Measurements from ENCODE around the gene RABGAP1L.
"Not testable (repeated sequence)": the region's sequence is repeated elsewhere in the genome, so short reads cannot be mapped to it uniquely, and the experiment has no call there.

Gene RABGAP1L

DNA sequence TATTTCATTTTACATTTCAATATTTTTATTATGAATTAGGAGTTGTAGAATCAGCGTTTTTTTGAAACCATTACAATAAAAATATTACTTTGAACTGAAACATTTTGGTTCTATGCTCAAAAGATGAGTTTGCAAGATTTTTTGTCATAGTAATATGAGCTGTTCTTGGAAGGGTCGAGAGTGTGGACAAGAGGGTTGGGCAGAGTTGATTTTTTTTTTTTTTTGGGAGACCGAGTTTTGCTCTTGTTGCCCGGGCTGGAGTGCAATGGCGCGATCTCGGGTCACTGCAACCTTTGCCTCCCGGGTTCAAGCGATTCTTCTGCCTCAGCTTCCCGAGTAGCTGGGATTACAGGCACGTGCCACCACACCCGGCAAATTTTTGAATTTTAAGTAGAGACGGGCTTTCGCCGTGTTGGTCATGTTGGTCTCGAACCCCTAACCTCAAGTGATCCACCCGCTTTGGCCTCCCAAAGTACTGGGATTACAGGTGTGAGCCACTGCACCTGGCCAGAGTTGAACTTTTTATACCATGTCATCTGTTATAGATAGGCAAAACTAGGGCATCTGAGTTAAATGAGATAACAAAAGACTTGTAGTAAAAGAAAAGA, 843.7 kb downstream of the RABGAP1L start:
- H3K4me3 ChIP-seq (ENCODE audit: low read depth, low read length), result no peak overlapping the region

DNA sequence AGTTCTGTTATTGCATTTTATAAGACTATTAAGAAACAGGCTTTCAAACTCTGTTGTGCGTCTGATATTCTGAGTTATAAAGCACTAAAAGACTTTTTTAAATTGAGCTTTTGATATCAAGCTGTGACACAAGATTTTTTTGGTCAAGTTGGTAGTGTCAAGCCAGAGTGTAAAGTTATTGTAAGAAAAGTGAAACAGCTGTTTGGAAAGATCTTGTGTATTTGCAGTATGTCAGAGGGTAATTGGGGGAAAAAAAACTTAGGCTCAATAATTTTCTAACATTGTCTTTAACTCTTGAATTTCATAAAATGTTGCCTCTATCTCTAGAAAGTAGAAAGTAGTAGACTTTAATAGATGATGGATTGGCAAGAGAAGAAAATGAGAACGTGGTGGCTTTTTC, 844.2 kb downstream of the RABGAP1L start:
- no peak for DNase-seq (ENCODE audit: low read depth)
- H3K4me3 ChIP-seq (ENCODE audit: low read depth, low read length), result no peak overlapping the region

More for the DNA sequence above, 843.7 kb downstream of the RABGAP1L start:
- no peak for DNase-seq (ENCODE audit: low read depth)

DNA sequence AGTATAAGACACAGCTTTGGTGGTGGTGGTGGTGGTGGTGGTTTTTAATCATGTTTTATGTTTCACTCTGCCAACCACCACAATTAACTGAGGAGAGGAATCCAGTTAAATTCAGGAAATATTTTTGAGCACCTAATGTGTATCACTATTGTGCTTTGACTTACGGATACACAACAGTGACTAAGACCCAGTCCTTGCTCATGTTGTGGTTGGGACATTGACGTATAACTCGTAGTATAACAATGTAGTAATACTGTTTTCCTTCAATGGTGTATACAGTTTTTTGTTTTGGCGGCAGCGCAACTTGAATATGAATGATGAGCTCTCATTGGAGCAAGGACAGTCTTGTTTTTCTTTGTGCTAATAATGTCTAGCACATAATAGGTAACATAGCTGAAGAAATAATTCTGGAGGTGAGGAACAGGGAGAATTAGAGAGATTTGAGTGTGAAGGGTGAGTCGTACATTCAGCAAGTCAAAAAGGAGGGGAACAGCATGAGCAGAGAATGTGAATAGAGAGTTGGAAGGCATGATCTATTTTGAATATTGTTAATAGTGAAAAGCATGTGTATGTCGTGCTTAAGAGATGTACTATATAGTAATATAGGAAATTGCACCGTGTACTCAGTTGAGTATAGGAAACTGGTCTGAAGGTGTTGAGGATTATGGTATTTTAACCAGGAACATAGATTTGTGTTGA, 845.9 kb downstream of the RABGAP1L start:
- no peak overlapping the region for H3K4me3 ChIP-seq (ENCODE audit: low read depth, low read length)
- no peak for DNase-seq (ENCODE audit: low read depth)

DNA sequence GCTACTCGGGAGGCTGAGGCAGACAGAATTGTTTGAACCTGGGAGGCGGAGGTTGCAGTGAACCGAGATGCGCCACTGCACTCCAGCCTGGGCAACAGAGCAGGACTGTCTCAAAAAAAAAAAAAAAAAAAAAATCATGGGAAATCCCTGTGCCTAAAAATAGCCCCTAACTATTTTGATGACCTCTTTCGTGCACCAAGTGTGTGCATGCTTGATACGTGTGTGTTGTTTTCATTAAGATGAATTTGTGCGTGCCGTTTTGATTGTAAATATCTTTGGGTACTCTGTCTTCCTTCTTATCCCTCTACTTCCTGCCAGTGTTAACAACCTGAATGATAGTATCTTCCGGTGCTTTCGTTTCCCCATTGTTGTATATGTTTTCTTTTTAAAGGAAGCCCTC, 850.2 kb downstream of the RABGAP1L start:
- H3K4me3 ChIP-seq (ENCODE audit: low read depth, low read length), result no peak overlapping the region
- no peak for DNase-seq (ENCODE audit: low read depth)

DNA sequence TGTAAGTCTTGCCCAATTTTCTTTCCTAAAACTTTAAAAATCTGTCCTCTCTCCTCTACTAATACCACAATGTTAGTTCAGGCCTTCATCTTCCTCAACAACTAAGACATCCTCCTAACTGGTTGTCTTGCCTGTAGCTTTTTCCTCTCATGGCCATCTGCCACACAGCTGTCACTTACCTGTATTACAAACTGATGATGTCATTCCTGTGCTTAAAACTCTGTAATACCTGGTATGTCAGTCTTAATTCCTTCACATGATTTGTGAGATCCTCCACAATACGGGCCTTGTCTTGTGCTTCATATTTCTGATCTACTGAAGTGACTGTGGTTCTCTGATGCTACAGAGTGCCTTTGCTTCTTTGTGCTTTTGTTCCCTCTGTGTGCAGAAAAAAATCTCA, 854.1 kb downstream of the RABGAP1L start:
- H3K4me3 ChIP-seq (ENCODE audit: low read depth, low read length), result no peak overlapping the region
- no peak for DNase-seq (ENCODE audit: low read depth)

DNA sequence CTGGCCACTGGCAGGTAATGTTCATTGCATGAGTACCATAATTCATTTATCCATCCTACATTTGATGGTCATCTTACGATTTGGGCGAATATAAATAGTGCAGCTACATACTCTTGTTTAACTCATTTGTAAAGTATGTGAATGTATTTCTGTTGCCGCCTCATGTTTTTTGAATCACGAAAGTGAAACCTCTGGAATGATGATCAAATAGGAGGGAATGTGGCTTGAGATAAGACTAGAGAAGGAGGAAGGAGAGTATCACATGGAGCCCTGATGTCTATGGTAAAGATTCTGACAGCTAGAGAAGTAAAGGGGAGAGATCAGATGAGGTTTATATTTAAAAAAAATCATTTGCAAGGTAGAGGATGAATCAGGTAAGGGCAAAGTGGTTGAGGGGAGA, 855.9 kb downstream of the RABGAP1L start:
- DNase-seq (ENCODE audit: low read depth), result no peak
- no peak overlapping the region for H3K4me3 ChIP-seq (ENCODE audit: low read depth, low read length)

DNA sequence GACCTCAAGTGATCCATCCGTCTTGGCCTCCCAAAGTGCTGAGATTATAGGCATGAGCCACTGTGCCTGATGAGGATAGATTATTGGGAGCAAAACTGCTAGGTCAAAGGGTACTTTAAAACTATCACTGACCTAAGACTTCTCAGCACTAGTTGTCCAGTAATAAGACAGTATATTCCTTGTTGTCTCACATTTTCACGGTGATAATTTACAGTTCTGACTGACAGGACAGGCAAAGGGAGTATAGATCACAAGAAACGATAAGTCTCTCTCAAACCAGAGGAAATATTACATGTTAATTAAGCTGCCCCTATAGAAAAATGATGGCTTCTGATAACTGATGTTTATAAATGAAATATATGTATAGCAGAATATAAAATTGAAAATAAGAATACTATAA, 860.2 kb downstream of the RABGAP1L start:
- no peak overlapping the region for H3K4me3 ChIP-seq (ENCODE audit: low read depth, low read length)
- DNase-seq (ENCODE audit: low read depth), result no peak

DNA sequence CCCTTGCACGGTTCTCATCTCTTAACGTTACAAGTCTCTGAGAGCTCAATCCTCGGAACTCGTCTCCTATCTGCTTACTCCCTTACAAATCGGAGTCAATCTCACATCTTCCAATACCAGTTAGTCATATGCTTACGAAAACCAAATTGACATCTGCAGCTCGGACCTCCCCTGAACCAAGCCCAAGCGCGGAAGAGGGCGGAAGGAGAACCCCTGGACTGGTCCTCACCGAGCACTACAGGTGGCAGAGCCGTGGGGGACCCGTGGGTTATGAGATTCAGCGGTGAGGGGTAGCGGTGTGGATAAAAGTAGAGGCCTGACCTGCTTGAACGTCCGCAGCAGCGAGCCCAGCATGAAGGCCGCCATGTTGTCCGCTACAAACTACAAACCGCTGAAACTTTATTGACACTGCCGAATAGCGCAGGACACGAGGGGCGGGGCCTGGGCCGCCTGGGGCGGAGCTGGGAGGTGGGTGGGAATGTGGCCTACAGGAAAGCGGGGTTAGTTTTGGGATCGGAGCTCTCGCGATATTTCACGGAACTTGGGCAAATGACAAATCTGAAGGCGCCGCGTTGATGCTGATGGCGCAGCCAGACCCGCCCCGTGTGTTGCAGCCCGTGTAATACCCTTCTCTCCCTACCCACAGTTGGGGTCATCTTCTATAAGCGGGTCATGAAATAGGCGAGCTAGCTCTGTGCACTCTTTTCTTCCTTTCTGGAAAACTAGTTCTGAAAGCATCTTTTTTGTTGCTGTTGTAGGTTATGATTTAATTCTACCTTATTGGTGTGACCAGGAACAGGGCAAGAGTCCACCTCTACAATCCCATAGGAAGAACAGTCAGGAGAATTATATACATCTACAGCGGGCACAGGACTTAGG, 864.0 kb downstream of the RABGAP1L start, which contains the start of gene MRPS14:
Gene MRPS14 (minus strand): TSS at position 383 of the 879 bp plus-strand sequence. CDS start 17 bp downstream, at position 366.
- peak within 1 kb of the TSS; percentile 96 for H3K4me3 ChIP-seq (ENCODE audit: low read depth, low read length)
- DNase-seq (ENCODE audit: low read depth), result peak; percentile 97

DNA sequence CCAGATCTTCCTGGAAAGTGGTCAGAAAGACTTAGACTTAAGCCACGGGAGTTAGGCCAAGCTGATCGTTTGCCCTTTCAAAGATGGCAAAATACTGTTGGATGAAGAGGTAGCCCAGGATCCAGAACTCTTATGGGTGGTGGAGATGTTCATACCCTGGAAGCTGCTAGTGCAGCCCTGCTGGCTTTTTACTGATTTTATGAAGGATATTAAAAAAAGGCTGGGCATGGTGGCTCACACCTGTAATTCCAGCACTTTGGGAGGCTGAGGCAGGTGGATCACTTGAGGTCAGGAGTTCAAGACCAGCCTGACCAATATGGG, 864.6 kb downstream of the RABGAP1L start:
- H3K4me3 ChIP-seq (ENCODE audit: low read depth, low read length), result peak overlapping the region; percentile 96
- not testable (repeated sequence) for DNase-seq (ENCODE audit: low read depth)

DNA sequence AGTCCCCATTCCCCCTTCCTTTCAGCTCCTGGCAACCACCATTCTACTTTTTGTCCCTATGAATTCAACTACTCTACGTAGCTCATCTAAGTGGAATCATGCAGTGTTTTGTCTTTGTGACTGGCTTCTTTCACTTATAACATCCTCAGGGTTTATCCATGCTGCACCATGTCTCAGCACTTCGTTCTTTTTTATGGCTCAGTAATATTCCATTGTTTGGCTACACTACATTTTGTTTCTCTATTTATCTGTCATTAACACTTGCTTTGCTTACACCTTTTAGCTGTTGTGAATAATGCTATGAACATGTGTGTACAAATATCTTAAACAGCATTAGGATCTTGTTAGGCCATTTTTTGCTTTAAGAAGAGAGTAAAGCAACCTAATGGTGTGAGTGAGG, 865.5 kb downstream of the RABGAP1L start:
- DNase-seq (ENCODE audit: low read depth), result no peak
- no peak overlapping the region for H3K4me3 ChIP-seq (ENCODE audit: low read depth, low read length)

DNA sequence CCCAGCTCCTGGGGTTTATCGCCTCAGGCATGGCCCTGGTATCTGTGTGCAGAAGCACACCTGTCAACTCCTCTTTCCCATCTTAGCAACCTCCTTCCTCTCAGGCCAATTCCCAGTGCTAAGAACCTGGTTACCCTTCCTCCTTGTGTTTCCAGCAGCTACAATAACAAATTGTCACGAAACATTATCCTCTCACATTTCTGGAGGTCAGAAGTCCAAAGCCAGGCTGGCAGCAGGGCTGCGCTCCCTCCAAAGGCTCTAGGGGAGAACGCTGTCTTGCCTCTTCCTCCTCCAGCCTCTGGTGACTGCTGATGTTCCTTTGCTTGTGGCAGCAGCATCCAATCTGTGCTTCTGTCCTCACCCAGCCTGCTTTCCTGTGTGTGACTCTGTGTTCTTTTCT, 874.6 kb downstream of the RABGAP1L start:
- no peak for DNase-seq (ENCODE audit: low read depth)
- H3K4me3 ChIP-seq (ENCODE audit: low read depth, low read length), result no peak overlapping the region

DNA sequence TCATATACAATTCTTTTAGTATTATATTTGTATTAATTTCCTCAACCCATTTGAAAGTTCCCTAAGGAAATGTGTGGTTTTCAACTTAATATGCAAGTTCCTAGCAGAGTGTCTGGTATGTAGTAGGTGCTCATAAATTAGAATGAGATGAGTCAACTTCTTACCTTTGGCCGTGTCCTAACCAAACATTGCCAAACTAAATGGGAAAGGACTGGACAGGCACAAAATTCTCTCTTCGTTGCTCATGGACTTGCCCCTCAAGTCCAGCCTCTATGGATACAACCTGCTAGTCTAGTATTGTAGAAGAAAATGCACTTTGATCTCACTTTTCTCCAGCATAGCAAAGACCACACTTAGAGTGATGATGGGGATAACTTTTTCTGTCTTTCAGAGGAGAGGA, 875.5 kb downstream of the RABGAP1L start:
- DNase-seq (ENCODE audit: low read depth), result no peak
- H3K4me3 ChIP-seq (ENCODE audit: low read depth, low read length), result no peak overlapping the region

DNA sequence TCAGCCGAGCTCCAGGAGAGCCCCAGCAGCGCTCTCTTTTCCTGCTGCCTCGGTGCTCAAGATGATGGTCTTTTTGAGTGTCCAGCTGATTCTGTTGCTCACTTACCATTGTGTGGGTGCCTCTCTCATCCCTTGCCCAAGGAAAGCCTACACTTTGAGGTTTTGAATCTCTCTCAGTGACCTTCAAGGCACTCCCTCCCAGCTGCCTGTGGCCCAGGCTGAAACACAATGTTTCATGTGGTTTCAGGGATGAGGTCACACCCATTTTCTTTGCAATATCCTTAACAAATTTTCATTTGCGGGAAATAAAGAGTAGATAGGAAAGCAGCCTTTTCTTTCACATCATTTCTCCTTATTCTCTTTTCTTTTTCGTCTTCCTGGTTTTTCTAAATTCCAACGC, 876.5 kb downstream of the RABGAP1L start:
- DNase-seq (ENCODE audit: low read depth), result no peak

DNA sequence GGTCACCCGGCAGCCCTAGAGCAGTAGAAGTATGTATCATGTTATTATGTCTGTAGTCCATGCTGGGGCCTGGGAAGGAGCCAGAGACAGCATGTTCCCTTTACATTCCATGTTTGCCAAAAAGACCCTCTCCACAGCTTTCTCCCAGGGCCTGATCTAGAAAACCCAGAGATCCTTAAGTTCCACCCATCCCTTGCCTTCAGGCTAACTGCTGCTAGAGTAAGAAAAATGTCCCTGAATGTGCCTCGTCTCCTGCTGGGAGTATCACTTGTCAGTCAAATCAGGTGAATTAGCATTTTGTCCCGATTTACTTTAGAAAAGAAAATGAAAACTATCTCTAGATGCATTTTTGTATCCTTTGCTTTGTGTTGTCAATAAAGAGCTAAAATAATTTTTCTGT, 877.2 kb downstream of the RABGAP1L start:
- H3K4me3 ChIP-seq (ENCODE audit: low read depth, low read length), result no peak overlapping the region
- DNase-seq (ENCODE audit: low read depth), result no peak

More for the DNA sequence above, 876.5 kb downstream of the RABGAP1L start:
- H3K4me3 ChIP-seq (ENCODE audit: low read depth, low read length), result no peak overlapping the region

DNA sequence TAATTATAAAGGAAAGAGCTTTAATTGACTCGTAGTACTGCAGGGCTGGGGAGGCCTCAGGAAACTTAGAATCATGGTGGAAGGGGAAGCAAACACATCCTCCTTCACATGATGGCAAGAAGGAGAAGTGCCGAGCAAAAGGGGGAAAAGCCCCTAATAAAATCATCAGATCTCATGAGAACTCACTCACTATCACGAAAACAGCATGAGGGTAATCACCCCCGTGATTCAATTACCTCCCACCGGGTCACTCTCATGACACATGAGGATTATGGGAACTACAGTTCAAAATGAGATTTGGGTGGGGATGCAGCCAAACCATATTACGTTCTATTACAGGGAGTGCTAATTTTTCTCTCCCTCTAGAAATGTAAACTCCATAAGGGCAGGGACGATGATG, 878.1 kb downstream of the RABGAP1L start:
- no peak overlapping the region for H3K4me3 ChIP-seq (ENCODE audit: low read depth, low read length)
- no peak for DNase-seq (ENCODE audit: low read depth)

DNA sequence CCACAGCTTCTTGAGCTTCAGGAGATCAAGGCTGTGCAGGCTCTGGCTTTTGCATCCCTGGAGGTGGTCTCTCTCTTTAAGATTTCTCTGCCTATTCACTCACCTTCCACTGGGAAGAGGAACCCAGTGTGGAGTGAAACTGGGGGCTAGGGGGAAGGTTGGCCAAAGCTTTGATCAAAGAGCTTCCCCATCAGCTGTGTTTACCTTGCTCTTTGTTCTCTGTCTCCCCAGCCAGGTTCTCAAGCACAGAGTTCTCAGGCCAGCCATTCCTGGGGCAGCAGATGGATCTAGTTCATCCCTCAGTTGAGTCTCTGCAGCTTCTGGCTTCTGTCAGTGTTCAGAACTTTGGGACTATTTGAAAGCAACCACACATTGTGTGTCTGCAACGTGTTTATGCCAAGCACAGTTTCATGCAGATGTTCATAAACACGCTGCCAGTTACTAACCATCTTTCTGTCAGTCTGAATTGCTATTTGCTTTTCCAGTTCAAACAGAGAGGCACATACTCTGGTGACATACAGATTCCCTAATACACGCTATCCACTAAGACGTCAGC, 881.1 kb downstream of the RABGAP1L start:
- DNase-seq (ENCODE audit: low read depth), result no peak
- H3K4me3 ChIP-seq (ENCODE audit: low read depth, low read length), result no peak overlapping the region

DNA sequence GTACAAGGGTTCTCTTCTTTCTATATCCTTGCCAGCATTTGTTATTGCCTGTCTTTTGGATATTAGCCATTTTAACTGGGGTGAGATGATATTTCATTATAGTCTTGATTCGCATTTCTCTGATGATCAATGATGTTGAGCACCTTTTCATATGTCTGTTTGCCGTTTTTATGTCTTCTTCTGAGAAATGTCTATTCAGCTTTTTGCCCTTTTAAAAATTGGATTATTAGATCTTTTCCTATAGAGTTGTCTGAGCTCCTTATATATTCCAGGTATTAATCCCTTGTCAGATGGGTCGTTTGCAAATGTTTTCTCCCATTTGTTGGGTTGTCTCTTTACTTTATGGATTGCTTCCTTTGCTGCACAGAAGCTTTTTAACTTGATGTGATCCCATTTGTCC, 883.3 kb downstream of the RABGAP1L start:
- H3K4me3 ChIP-seq (ENCODE audit: low read depth, low read length), result no peak overlapping the region
- no peak for DNase-seq (ENCODE audit: low read depth)

DNA sequence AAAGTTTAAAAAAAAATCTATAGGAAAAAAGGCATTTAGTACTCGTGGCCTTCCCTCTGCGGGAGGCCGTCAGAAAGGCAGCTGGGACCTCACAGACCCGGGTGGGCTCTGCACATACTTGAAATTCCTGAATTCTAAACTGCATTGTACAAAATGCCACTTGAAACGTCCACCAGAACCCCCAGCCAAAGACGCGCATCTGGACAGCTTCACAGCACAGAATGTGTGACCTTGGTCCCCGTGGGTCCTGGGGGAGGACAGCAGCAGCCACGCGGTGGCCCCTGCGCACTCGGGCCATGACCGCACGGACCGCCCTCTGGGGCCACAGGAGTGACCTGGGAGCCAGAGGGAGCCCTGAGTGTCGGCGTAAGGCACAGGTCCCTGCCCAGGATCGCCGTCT, 884.5 kb downstream of the RABGAP1L start:
- no peak for DNase-seq (ENCODE audit: low read depth)
- H3K4me3 ChIP-seq (ENCODE audit: low read depth, low read length), result no peak overlapping the region

DNA sequence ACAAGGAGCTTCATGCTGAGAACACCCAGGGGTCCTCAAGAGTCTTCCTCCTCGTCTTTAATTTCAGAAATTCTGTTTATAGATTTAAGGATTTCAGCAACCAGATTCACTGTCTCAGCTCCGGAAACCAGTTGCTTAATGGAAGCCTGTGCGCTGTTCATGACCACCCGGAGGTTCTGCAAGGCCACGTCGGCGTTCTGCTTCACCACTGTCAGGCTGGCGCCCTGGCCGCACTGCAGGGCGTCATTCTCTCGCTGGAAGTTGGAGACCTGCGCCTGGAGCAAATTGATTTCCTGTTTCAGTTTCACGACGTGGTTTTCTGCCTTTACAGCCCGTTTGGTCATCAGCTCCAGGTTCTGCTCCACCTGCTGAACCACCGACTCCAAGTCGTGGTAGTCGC, 885.3 kb downstream of the RABGAP1L start:
- H3K4me3 ChIP-seq (ENCODE audit: low read depth, low read length); DNase-seq (ENCODE audit: low read depth): not testable (repeated sequence)
